B cell (primary cell): Measurements from ENCODE around the gene MMP23B.

Experiments
- CTCF ChIP-seq: fragments of 200-600 bp; IDR thresholded peaks from one replicate; pipeline ENCODE4 v1.8.0; 2022; ENCODE audit warnings: antibody characterized with exemption, mild to moderate bottlenecking
- EZH2 ChIP-seq: IDR thresholded peaks from 2 replicates; pipeline ENCODE4 v1.6.1; 2012; ENCODE audit warnings: borderline replicate concordance, low read depth, mild to moderate bottlenecking, moderate library complexity, low read length; ENCODE audit not compliant: insufficient read depth, poor library complexity, severe bottlenecking

GRCh38 chr1:1623181-1623630, 8.8 kb upstream of the MMP23B start:
- TF ChIP-seq CTCF, result no peak
- no peak for TF ChIP-seq EZH2
